GM19395 (cell line): ENCODE results near the gene COQ8B.
"Not testable (repeated sequence)": the region's sequence is repeated elsewhere in the genome, so short reads cannot be mapped to it uniquely, and the experiment has no call there.

ENCODE experiments used
- ATAC-seq: cut with Tn5 transposase; IDR thresholded peaks from one replicate; pipeline ENCODE4 v1.9.1; 2021; ENCODE audit warnings: mild to moderate bottlenecking, moderate library complexity; ENCODE audit not compliant: unreplicated experiment

COQ8B gene

DNA sequence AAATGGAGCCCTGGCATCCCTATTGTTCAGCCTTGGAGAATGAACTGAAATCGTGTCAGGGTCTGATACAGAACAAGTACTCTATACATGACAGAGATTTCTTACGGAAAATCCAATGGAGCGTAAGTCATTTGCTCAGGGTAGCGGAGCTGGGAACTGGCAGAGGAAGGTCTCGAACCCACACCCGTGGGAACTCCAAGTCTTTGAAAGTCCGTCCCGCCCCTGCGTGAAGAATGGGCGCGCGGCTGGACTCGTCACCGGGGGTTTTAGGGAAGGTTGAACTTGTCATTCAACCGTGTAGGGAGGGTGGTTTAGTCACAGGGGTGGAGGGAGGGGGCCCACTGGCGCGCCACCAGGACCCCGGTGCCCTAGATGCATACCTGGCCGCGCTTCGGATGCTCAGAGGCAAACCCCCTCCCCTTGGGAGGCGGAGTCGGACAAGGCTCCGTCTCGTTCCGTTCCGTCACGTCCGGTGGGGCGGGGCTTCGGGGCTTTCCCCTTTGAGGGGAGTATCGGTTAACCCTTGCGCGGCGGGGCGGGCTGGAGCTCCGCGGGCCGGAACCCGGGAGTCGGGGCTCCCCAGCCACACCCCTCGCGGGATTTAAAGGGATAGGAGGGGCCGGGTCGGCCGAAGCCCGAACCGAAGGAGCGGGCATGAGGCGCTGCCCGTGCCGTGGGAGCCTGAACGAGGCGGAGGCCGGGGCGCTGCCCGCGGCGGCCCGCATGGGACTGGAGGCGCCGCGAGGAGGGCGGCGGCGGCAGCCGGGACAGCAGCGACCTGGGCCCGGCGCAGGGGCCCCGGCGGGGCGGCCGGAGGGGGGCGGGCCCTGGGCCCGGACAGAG, at the start of gene COQ8B, which contains the start of gene ITPKC:
TSS of gene COQ8B (minus strand) at position 405 of the 843 bp plus-strand sequence. CDS start 2,254 bp downstream, outside the sequence.
TSS of gene ITPKC (plus strand) at position 631 of the 843 bp plus-strand sequence. CDS start at position 655, 24 bp downstream.
- peak; percentile 71 for ATAC-seq

DNA sequence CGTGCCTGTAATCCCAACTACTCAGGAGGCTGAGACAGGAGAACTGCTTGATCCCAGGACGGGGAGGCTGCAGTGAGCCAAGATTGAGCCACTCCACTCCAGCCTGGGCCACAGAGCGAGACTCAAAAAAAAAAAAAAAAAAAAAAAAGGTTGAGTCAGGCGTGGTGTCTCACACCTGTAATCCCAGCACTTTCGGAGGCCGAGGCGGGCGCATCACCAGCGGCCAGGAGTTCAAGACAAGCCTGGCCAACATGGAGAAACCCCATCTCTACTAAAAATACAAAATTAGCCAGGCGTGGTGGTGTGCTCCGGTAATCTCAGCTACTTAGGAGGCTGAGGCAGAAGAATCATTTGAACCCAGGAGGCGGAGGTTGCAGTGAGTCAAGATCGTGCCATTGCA, 49.7 kb upstream of the COQ8B start:
- ATAC-seq: not testable (repeated sequence)

DNA sequence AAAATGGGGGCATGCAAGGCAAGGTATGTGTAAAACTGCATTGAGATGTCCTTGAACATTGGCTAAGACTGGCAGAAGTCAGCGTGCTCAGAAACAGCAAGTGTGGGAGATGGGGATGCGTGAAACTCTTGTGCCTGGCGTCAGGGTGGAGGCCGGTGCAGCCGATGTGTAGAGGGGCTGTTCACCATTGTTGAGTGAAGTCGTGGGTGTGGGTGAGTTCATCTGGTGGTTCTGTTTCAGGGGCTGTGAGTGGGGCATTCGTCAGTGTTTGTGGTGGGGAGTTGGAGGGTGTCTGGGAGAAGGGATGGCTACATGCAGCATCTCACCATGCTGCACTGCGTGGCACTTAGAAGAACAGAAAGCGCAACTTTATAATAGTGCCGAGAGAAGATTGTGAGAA, 47.3 kb upstream of the COQ8B start:
- ATAC-seq: no peak

DNA sequence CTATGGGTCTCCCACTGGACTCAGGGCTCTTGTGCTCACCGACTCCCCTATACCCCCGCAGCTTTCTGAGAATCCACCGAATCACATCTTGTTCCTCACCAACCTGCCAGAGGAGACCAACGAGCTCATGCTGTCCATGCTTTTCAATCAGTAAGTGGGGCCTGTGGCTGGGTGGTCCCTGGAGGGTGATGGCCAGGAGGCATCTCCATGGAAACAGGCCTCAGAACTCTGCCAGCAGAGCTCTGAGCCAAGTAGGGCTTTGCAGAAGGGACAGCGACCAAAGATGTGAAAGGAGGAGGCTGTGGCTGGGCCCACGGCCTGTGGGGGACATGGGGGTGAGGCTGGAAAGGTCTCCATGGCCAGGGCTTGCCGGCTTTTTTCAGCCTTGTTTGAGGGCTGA, 46.8 kb upstream of the COQ8B start:
- ATAC-seq: no peak

DNA sequence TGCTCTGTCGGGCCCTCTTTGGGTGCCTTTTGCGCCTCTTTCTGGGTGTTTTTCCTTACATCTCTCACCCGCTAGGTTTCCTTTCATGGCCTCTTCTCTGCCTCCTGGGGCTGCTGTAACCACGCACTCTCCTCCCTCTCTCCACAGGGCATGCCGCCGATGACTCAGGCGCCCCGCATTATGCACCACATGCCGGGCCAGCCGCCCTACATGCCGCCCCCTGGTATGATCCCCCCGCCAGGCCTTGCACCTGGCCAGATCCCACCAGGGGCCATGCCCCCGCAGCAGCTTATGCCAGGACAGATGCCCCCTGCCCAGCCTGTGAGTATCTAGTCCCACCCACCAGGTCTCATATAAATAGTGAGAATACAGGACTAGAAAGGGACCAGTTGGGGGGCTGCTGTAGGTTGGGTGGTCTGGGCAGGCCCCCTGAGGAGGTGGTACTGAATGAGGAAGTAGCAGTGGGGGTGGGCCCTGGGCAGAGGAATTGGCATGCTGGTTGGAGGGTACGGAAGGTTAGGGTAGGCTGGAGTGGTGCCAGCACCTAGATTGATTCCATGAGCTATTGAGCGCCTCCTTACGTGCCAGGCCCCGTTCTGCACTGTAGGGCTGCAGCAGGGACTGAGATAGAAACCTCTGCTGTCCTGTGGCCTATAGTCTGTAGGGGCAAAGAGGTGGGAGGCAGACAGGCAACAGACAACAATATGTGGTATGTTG, 46.2 kb upstream of the COQ8B start:
- no peak for ATAC-seq

DNA sequence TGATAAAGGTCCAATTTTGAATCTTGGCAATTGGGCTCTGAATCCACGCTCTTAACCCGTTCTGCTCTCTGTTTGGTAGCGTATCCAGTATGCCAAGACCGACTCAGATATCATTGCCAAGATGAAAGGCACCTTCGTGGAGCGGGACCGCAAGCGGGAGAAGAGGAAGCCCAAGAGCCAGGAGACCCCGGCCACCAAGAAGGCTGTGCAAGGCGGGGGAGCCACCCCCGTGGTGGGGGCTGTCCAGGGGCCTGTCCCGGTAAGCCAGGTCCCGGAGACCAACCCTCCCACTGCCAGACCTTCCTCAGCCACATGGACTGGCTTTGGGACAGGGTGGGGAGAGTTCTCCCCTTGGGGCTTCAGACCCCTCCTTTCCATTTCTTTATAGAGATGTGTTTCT, 42.7 kb upstream of the COQ8B start:
- no peak for ATAC-seq

DNA sequence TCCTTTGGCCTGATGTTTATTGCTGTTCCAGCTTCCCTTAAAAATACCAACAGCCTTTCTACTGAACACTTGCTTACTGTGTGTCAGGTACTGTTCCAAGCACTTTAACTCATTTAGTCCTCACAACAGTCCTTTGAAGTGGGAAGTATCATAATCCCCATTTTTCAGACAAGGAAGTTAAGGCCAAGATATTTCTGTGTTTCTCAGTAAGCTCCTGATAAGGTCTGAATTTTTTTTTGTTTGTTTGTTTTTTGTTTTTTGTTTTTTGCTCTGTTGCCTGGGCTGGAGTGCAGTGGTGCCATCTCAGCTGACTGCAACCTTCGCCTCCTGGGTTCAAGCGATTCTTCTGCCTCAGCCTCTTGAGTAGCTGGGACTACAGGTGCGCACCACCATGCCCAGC, 41.8 kb upstream of the COQ8B start:
- no peak for ATAC-seq

DNA sequence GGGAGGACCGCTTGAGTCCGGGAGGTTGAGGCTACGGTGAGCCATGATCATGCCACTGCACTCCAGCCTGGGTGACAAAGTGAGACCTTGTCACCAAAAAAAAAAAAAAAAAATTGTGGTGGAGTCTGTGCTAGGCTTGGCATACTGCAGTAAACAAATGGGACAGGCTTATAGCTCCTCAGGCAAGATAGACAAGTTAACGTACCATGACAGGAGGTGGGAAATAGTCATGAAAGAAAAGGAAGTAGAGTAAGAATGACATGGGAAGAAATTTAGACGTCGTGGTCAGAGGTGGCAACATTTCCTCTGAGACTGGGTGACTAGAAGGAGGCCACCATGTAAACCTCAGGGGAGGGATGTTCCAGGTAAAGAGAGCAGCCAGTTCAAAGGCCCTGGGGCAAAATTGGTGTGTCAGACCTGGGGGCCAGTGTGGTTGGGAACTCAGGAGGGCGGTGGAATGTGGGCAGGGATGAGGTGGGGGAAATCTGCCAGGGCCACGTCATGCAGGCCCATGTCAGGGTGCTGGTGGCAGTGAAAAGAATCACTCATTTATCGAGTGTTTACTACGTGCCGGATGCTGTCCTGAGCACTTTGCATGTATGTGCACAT, 39.9 kb upstream of the COQ8B start:
- no peak for ATAC-seq

DNA sequence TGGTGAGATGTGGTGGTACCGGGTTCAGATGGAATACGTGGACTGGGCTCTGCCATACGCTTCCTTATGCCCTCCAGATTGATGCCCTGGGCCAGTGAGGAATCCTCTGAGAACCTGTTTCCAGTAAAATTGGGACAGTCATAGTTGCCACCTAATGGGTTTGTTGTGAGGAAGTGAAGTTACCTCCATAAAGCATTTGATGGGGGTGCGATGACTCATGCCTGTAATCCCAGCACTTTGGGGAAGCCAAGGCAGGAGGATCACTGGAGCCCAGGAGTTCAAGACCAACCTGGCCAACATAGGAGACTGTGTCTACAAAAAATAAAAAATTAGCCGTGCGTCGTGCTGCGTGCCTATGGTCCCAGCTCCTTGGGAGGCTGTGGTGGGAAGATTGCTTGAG, 39.1 kb upstream of the COQ8B start:
- no peak for ATAC-seq

DNA sequence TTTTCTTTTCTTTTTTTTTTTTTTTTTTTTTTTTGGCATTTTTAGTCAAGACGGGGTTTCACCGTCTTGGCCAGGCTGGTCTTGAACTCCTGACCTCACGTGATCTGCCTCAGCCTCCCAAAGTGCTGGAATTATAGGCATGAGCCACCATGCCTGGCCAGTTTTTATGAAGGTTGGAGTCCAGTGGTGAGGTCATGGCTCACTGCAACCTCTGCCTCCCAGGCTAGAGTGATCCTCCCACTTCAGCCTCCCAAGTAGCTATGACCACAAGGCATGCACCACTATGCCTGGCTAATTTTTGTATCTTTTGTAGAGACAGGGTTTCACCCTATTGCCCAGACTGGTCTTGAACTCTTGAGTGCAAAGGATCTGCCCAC, 38.5 kb upstream of the COQ8B start:
- no peak for ATAC-seq

DNA sequence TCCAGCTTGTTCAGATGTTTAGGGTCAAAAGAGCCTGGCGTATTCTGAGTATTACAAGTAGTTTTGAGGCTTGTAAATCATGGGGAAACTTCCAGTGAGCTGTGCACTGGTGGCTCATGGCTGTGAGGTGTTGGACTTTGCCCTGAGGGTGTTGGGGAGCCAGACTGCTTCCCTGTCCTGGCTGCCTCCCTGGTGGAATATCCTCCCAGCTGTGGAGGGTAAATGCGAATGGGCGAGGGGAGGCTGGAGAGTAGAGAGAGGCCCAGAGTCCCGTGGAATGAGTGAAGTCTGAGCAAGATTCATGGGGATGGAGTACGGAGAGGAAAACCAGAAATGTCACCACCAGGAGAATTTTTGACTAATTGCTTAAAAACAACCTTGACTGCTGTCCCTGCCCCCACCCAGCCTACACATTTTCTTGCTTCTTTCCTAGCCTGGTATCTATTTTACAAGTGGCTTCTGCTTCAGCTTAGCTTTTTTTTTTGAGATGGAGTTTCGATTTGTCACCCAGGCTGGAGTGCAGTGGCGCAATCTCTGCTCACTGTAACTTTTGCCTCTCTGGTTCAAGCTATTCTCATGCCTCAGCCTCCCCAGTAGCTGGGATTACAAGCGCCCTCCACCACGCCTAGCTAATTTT, 38.0 kb upstream of the COQ8B start:
- ATAC-seq: no peak

DNA sequence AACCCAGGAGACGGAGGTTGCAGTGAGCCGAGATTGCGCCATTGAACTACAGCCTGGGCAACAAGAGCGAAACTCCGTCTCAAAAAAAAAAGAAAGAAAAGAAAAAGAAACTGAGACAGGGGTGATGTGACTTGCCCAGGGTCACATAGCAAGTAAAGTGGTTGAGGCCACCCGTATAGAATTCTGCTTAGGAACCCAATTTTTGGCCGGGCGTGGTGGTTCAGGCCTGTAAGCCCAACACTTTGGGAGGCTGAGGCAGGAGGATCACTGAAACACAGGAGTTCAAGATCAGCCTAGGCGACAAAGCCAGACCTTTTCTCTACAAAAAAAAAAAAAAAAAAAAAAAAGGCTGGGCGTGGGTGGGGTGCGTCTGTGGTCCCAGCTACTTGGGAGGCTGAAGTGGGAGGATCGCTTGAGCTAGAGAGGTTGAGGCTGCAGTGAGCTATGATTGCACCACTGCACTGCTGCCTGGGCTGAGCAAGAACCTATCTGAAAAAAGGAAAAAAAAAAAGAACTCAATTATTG, 35.6 kb upstream of the COQ8B start:
- no peak for ATAC-seq

DNA sequence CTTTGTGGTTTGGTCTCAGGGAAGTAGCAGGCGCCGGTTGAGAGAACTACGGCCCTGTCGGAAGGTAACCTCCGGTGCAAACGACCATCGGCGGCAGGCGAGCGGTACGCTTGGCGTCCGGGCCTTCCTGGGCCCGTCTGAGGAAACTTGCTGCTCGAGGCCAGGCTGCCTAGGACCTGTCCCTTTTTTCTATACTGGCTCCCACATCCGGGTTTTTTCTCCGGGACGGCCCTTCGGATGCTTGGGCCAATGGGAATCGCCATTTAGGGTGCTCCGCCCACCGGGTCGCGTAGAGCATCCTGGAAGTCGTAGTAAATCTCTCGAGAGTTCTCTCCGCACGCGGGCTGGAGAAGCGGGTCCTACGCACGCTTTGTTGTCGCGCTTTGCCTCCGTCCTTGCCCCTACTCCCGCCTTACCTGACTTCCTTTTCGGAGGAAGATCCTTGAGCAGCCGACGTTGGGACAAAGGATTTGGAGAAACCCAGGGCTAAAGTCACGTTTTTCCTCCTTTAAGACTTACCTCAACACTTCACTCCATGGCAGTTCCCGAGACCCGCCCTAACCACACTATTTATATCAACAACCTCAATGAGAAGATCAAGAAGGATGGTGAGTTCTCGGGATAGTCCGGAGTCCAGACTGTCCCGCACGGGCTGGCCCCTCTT, 34.3 kb upstream of the COQ8B start, which contains the start of gene SNRPA:
TSS of gene SNRPA (plus strand) at position 330 of the 664 bp plus-strand sequence. CDS start at position 536, 206 bp downstream.
- peak; percentile 62 for ATAC-seq

DNA sequence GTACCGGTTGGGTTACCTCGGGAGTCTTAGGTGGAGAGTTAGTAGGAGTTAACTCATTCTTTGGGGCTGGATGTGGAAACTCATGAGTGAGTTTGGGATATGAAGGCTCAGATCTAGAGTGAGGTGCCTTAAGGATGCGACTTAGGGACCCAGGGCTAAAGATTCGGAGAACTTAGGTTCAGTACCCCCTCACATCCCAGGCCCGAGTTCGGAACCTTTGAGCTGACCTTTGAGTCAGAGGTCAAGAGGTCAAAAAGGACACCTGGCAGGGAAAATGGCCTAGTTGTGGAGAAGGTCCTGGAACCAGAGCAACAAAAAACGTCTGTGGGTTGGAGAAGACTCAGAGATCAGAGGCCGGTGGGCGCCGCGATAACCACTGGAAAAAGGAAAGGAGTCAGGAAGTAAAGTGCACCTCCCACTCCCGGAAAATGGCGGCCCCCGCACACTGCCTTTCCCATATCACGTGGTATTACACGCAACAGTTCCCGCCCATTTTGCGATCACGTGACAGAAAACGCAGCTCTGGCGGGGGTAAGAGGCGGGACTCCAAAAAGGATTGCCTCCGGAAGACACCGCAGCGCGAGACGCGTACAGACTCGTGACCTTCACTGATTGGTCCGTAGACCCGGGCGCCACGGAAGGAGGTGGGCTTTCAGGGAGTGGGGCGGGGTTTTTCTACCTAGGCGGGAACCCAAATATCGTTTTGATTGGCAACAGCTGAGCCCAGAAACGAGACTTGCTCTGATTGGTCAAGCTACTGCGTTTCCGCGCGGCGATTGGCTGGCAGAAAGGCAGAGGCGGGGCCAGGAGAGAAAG, 33.6 kb upstream of the COQ8B start, which contains the start of gene ACTMAP:
TSS of gene ACTMAP (minus strand) at position 420 of the 816 bp plus-strand sequence. CDS start 674 bp downstream, outside the sequence.
- ATAC-seq: peak; percentile 84

DNA sequence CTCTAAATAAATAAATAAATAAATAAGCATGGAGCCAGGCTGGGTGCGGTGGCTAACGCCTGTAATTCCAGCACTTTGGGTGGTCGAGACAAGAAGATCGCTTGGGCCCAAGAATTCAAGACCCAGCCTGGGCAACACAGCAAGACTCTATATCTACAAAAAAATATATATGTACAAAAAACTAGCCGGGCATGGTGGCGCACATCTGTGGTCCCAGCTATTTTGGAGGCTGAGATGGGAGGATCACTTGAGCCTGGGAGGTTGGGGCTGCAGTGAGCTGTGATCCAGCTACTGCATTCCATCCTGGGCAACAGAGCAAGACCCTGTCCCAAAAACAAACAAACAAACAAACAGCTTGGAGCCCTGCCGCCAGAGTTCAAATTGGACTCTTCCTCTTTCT, 30.9 kb upstream of the COQ8B start:
- no peak for ATAC-seq

DNA sequence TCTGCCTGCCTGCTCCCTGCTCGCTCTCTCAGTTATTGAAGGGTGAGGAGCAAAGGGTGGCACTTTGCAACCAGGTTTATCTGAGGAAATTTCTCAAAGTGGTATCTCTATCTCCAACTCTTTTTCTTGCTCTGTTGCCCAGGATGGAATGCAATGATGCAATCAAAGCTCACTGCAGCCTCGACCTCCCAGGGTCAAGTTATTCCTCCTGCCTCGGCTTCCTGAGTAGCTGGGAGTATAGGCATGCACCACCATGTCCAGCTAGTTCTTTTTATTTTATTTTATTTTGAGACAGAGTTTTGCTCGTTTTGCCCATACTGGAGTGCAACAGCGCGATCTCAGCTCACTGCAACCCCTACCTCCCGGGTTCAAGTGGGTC, 28.7 kb upstream of the COQ8B start:
- no peak for ATAC-seq

DNA sequence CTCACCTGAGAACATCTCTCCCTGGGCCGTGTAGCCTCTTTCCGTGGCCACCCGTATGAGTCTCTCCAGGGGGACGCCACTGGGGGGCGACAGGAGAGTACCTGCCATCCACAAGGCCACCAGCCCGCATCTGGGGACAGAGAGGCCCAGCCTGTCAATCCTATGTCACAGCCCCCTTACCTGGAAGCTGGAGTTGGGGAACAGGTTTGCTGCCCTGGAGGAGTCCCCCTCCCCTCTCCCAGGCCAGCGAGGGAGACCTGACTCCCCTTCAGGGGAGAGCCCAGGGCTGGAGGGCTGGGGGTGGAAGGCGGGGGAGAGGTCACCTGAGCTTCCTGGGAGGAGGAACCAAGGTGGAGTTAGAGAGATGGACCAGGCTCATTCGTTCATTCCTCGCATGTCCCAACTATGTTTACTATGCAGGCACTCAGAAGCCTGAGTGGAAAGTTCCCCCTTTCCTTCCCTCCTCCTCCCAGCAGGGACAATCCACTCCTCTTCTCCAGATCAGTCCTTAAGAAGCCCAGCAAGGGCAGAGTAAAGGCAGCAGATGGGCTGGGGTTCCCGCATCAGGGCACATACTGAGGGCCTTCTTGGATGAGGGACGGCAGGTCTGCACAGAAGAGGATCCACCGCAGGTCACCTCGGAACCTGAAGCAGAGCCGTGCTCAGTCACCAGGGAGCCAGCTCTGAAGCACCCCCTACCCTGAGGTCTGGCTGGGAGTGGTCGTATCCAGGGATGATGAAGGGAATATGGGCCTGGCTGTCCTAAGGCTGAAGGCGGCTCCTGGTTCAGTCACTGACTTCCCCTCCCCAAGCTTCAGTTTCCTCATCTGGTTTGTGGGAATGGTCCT, 28.1 kb upstream of the COQ8B start:
- no peak for ATAC-seq

DNA sequence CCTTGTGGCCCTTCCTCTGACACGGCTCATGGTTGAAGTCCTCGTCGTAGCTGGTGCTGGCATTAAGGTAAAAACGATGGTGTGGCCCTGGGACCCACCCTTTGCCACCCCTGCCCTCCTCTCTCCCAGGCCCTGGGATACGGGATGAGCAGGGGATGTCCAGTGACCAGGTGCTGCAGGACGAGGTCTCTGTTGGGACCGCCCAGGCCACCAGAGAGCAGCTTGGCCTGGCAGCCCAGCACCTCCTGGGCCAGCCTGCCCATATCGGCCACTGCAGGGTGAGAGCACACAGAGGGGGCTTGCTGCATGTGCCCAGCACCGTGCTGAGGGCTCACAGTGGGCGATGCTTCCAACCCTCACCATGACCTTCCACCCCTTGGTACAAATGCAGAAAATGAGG, 27.2 kb upstream of the COQ8B start:
- no peak for ATAC-seq
